GM19467 (cell line): ENCODE measurements around the gene EPS15.
"Not testable (repeated sequence)": the region's sequence is repeated elsewhere in the genome, so short reads cannot be mapped to it uniquely, and the experiment has no call there.

Experiments used
- ATAC-seq: cut with Tn5 transposase; IDR thresholded peaks from one replicate; pipeline ENCODE4 v1.9.1; 2021; ENCODE audit warnings: mild to moderate bottlenecking, moderate library complexity; ENCODE audit not compliant: unreplicated experiment

EPS15 gene

DNA sequence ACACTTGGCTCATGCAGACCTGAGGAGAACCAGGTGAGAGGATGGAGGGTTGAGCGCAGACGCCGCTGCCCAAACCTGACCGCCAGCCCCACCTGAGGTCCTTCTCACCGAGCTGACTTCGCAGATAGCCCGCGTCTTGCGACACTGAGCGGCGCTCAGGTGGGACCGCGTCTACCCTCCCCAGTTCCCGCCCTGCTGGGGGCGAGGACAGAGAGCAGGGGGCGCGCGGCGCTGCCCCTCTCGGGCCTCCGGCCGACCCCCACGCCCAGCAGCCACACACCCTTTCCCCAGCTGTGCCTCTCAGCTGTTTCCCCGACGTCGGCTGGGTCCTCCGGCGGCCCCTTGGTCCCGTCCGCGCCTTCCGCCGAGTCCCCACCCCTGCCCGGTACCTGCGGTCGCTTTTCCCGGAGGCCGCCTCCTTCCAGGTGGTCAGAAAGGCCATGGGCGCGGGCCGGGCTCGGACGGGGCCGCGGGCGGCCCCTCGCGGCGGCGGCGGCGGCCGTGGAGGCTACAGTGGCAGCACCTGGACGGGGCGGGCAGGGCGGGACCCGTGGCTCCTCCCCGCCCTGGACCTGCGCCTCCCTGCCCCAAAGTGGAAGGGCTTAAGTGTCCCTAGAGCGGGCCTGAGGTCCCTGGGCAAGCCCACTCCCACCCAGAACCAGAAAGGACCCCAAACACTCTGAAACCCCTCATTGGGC lies 174.3 kb downstream of the EPS15 start:
- ATAC-seq: no peak

DNA sequence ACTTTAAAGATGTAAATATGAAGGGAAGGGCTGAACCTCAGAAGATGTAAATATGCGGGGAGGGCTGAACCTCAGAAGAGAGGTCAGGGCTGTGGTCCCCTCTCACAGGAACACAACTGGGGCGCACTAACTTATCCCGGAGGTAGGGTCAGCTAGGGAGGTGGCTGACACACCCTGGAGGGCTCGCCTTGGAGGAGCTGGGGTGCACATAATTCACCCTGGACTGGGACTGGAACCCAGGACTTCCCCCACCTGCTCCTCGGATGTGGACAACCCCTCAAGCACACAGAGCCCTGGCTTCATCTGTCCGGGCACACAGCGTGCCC lies 174.8 kb downstream of the EPS15 start:
- ATAC-seq: no peak

DNA sequence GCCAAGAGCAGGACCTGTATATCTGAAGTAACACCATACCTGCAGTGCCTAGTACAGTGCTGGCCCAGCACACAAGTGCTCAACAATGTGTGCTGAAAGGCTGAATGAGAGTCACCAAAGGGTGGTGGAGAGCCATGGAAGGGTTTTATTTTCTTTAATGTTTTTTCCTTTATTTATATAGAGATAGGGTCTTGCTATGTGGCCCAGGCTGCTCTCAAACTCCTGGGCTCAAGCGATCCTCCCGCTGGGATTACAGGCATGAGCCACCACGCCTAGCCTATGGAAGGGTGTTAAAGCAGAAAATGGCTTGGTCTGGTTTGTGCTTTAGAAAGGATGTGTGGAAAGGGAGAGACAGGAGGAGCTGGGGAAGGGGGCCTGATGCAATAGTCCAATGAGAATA lies 175.4 kb downstream of the EPS15 start:
- ATAC-seq: no peak

DNA sequence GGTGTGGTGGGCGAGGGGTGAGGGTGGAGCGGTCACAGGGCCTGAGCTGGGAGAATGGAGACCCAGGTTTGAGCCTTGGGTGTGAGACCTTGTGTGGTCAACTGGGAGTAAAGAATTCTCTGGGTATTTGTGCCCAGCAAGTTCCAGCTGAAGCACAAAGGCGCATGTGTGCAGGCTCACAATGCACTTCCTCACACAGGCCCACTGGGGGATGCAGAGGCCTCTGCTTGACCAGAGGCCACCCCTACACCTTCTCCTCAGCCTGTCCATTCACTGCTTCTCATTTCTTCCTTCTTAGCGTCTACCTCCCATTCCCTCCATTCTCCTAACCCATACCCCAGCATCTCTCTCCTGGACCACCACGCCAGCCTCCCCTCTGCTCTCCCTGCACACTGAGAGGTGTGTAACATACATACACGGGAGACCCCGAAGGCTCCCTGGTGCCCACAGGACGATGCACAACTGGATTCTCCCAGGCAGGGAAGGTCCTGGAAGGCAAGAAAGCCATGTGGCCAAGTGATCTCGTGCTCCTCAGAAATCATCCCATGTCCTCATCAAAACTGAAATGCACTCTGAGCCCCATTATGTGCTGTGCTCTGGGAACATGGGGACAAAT lies 176.4 kb downstream of the EPS15 start:
- ATAC-seq: no peak

DNA sequence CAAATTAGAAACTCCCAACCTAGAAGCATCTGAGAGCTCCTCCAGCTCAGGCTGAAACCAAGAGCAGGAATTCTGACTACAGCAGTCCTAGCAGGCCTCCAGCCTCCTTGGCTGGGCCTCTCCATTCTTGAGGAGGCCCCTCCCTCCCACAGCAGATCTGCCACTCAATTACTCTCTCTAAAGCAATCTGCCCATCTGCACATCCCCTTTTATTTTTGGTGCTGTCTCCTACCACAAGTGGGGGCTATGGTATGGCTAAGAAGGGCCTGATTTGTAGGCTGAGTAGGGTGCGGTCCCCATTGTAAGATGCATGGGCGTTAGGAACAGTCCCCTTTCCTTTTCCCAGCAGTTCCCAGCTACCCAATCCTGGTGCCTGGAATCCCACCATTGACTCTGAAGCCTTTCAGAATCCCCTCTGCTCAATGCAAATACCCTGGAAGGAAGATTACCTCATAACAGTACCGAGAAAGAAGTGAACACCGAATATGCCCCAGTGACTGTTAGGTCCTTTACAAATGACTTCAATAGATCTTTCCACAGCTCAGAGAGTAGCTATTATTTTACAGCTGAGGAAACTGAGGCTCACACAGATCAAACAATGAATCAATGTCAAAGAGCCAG lies 177.1 kb downstream of the EPS15 start:
- ATAC-seq: peak; percentile 53

DNA sequence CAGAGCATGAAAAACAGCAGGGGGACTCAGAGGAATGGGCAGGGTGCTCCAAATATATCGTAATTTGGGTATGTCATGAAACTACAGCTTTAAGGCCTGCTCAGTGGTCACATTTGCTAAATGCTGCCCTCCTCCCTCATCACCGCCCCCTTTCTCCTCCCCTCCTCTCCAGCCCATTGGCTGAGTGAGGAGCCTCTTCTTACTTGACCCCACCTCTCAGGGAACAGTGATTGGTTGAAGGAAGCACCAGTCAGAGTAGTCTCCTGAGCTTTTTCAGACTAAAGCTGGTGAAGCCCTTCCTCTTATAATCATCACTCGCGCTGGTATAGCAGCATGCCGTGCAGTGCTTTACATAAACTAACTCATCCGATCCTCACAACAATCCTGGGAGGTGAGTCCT lies 178.7 kb downstream of the EPS15 start:
- ATAC-seq: no peak

DNA sequence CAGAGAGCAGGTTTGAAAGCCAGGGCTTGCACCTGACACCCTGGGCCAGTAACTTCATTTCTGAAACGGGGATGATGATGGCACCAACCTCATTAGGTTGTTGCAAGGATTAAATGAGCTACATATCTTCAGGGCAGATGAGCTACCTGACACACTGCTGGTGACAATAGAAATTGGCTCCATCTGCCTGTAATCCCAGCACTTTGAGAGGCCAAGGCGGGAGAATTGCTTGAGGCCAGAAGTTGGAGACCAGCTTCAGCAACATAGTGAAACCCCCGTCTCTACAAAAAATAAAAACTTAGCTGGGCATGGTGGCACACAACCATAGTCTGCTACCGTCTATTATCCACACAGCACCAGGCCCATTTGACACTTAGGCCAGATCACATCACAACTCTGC lies 182.4 kb downstream of the EPS15 start:
- ATAC-seq: no peak

DNA sequence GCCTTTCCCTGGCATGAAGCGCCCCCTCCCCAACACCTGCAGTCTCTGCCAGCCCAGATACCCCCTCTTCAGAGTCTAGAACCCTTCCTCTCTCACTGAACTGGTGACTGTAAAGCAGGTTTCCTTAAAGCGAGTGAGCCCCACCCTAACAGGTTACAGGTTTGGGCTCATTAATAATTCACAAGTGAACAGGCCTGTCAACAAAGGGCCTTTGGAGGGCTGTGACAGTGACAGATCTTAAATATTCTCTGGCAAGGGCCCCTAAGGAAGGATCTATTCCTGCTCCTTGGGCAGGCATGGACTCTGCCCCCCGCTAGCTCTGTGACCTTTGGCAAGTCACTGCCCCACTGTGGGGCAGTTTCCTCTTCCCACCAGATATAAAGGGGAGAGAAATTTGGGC lies 183.1 kb downstream of the EPS15 start:
- ATAC-seq: no peak

DNA sequence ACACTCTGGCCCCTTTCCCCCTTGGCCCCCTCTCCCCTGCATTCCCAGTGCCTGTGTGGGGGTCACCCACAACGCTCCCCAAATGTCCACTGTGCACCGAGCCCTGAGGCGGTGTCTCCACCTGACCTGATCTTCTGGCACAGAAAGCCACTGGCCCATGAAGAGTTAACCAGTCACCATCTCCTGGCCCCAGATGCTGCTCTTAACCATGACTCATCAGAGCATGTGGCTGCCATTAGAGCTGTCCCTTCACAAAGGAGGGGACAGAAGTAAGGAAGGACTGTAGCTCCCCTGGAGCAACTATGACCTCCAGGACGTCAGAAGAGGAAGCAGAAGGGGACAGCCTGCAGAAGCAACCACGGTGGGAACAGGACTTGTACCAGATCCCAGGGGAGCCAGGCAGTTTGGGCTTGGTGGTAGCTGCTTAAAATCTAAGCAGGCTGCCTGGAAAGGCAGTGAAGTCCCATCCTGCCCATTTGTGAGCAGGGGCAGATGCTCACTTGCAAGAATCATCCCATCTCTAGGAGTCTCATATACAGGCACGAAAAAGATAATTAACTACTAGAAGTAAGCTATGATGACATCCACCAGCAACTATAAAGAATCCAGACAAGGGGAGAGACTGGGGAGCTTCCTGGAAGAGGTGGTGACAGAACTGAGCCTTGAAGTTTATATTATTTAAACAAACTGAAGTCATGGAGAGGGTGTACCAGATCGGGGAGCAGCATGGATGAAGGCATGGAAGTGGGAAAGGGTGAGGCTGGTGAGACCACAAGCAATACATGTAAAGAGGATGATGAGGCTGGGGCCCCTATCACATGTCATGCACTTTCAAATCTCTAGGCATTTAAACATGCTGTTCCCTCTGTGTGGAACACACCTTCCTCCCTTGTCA lies 187.6 kb downstream of the EPS15 start:
- ATAC-seq: no peak

DNA sequence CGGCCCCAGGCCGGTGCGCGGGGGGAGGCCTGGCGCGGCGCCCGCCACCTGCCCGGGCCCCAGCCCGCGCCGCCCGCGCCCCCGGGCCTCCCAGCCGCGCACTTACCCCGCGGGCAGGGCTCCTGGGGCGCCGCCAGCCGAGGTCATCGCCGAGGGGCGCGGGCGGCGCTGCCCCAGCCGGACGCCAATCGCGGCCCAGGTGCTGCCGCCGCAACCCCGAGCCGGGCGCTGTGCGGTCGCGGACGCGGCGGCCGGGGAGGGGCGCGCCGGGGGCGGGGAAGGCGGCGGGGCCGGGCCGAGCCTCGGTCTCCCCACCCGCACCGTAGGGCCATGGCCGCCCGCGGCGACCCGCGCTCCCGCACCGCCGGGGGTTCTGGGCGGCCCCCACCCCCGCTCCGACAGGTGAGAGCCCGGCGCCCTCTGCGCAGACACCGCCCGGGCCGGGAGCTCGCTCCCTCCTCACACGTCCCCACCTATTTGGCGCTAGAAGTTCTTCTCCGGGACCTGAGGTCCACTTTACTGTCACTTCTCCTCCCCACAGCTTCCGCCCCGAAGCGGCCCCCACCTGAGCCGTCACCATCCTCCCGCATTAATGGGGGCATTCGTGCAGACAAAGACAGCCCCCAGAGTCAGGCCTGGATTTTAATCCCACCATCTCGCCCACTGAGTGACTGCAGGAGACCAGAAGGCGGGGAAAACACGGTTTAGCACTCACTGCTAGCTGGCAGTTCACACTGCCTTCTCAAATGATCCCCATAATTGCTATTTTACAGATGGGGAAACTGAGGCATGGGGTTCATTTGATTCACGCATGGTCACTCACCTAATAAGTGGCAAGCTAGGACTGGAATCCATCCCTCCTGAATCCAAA lies 188.5 kb downstream of the EPS15 start, which contains the start of gene TTC39A:
TSS of gene TTC39A (minus strand) at position 232 of the 871 bp plus-strand sequence. CDS start at position 147, 85 bp downstream.
- ATAC-seq: no peak

DNA sequence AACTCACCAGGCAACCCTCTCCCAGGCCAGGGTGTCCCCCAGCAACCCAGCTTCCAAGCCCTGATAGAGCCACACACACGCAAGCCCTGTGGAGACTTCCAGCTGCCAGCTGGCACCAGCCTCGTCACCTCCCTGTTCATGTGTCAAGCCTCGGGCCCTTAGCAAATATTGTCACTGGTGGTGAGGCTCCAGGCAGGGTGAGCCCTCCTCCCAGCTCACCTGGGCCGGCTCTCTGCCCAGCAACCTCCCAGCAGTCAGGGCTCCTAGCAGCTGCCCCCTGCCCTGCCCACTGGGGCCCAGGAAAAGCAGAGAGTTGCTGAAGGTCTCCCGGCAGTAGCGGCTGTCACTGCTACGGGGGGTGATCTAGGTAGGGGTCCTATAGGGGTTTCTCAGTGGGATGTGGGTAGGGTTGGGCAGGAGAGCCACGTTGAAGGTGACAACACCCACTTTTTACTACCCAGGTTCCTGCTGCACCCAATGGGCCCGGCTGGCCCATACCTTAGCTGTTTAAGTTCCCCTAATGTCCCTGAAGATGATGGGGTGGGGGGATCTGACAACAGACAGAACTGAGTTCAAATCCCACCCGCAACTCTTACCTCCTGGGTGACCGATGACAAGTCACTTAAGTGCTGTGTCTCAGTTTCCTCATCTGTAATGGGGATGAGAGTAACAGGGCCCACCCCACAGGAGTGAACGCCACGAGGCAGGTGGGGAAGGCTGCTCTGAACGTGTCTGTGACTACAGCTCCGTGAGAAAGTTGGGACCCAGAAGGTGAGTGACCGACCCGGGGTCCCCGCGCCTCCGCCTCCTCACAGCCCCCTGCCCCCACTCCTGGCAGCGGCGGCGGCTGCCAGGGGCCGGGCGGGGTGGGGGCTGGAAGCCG lies 189.4 kb downstream of the EPS15 start:
- no peak for ATAC-seq

DNA sequence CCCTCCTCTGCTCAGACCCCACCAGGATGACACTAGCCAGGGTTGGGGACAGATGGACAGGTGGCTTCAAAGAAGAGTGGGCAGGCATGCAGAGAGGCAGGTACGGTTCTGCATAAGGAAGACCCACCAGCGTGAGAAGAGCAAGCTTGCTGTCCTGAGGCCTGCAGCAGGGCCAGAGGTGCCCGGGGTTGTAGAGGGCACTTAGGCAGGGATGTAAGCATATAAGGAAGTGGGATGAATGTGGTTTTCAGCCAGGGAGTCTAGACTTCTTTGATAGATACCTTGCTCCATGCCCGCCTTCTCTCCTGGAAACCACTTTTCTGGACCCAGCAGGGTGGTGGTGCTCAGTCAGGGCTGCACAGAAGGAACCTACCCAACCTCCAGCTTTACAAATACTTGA lies 190.1 kb downstream of the EPS15 start:
- ATAC-seq: no peak

DNA sequence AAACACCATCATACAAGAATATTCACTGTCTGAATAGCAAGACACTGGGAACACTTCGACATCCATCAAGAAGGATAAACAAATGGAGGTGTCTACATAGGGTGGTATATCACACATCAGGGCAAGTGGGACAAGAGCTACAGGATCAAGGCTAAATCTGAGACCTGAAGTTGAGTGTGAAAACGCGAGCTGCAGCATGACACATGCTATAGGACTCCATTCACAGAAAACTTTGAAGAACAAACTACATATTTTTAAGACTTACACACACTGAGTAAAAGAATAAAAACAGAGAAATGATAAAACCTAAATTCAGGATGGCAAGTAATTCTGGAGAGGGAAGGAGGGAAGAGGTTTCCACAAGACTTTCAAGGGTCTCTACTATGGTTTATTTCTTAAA lies 190.8 kb downstream of the EPS15 start:
- no peak for ATAC-seq

DNA sequence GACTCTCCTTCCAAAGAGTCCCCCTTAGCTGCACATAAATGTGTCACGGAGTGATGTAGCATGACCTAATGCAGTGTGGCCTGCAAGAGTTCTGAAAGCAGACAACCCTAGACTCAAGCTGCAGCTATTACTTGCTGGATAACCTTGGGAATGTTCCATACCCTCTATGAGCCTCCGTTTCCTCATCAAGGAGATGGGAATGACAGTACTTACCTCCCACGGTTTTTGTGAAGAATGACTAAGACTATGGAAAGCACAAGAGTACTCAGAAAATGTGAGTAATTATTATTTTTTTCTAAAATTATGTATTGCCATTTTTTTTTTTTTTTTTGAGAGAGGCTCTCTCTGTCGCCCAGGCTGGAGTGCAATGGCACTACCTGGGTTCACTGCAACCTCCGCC lies 191.7 kb downstream of the EPS15 start:
- ATAC-seq: no peak

DNA sequence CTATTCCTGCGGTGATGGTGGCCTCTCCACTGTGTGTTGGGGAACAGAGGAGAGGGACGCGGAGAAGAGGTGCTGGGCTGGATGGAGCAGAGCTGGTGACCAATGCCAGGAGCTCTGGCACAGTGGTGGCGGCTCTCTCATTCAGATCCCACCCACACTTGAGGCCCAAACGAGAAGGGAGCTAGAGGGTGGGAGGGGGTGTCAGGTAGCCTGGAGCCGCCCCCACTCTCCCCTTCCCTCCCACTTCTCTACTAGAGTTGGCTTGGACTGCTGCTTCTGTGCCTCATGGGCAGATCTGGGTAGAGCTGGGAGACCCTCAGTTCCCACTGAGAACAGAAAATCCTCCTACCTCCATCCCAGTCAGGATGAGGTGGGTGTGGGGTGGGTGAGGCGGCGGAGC lies 192.2 kb downstream of the EPS15 start:
- no peak for ATAC-seq

DNA sequence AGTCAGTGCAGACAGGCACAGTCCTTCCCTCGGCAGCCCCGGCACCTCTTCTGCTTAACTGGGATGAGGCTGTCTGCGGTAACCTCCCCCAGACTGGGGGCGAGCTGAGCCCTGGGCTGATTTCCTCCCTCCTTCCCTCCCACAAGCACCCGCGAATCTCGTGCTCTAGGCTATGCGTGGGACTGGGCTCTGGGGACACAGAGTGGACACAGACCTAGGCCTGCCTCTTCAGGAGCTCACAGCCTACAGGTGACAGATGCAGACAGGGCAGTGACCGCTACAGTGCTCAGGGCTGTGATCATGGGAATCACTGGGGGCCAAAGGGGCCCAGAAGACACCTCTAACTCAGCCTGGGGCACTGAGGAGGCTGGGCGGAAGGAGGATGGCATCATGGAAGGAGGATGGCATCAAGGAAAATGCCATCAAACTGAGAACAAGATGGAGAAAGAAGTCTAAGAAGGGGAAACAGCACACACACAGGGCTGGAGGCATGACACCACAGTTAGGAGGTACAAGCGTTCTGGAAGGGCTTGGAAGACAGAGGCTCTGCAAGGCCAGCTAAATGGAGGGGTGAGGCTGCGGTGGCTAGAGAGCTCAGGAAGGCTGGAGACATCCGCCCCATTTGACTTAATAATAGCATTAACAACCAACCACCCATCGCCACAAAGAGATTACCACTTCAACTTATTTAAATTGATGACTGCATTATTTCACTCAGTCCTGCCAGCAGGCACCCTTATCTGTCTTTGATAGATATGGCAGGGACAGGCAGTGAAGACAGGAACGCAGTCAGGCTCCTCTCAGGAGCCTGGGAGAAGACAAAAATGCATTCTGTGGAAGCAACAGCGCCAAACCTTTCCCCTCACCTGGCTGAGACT lies 192.9 kb downstream of the EPS15 start:
- ATAC-seq: no peak

DNA sequence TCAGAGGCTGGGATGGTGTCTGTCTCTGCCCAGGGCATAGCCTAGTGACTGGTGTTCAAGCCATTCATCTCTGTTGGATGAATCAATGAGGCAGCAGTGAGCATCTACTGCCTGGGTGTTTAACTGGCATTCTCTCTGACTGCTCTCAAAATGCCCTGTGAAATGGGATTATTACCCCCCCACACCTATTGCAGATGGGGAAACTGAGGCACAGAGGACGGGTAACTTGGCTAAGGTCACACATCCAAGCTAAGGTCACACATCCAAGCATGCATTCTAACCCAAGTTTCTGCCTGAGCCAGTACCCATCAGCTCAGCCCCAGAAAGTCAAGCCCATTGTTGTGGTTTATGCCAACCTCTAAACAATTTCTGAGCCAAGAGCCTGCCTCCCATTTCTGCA lies 193.7 kb downstream of the EPS15 start:
- ATAC-seq: no peak

DNA sequence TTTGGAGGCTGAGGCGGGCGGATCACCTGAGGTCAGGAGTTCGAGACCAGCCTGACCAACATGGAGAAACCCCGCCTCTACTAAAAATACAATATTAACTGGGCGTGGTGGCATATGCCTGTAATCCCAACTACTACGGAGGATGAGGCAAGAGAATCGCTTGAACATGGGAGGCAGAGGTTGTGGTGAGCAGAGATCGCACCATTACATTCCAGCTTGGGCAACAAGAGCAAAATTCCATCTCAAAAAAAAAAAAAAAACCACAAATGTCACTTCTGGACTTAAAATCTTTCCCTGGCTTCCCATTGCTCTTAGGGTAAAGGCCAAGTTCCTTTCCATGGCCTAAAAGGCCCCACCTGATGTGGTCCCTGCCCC lies 194.1 kb downstream of the EPS15 start:
- ATAC-seq: not testable (repeated sequence)
